IMR-90 (cell line): Measurements from ENCODE around the gene ZMIZ2. TPM values are rescaled to one million over a fixed set of nuclear protein-coding genes. Genes with fewer than 3 reads are reported as not detected.
A peak's percentile ranks its signal among the peaks of the same experiment; 100 is the strongest.

Experiments used
- ATAC-seq: fragments of 200-7000 bp; cut with Tn5 transposase; 2 replicates; pipeline ENCODE4 v1.9.1; 2020; ENCODE audit warnings: low read depth, mild to moderate bottlenecking, moderate library complexity
- BruUV-seq: library from RNA; stranded (reverse); fragments of 400-500 nt; replicated peaks from 2 replicates; lab custom pipeline; 2021; lab: Mats Ljungman, UMichigan
- CTCF ChIA-PET: fragments of 300-600 bp; formaldehyde crosslinking; extraction: SDS; loops from one replicate; lab custom pipeline; 2021; ENCODE audit warnings: antibody characterized with exemption; lab: Yijun Ruan, JAX
- POLR2A ChIA-PET: fragments of 300-600 bp; sonication (Branson Sonifier 250); formaldehyde crosslinking; loops from one replicate; lab custom pipeline; 2022; ENCODE audit warnings: antibody characterized with exemption; ENCODE audit not compliant: unreplicated experiment; lab: Charles Lee
- DNase-seq: peaks from one replicate; pipeline ENCODE4 v3.0.0; 2013
- H2AFZ ChIP-seq: replicated peaks from 2 replicates; pipeline ENCODE3; 2013; ENCODE audit warnings: low read length, mild to moderate bottlenecking; ENCODE audit not compliant: poor library complexity
- H2AK5ac ChIP-seq: 2 replicates; pipeline ENCODE4 v1.6.1; 2013; ENCODE audit warnings: low read depth, low read length, inconsistent platforms
- H2AK9ac ChIP-seq: replicated peaks from 2 replicates; pipeline ENCODE3; 2013; ENCODE audit warnings: mild to moderate bottlenecking, low read depth, low read length, moderate library complexity; ENCODE audit not compliant: poor library complexity
- H2BK120ac ChIP-seq: 2 replicates; pipeline ENCODE4 v1.6.1; 2013; ENCODE audit warnings: low read depth, low read length, inconsistent platforms
- H2BK15ac ChIP-seq: 3 replicates; pipeline ENCODE4 v1.6.1; 2013; ENCODE audit warnings: low read depth, low read length, inconsistent platforms
- H2BK20ac ChIP-seq: 2 replicates; pipeline ENCODE4 v1.6.1; 2013; ENCODE audit warnings: low read depth, mild to moderate bottlenecking, inconsistent platforms, low read length, moderate library complexity
- H2BK5ac ChIP-seq: 2 replicates; pipeline ENCODE4 v1.6.1; 2013; ENCODE audit warnings: mild to moderate bottlenecking, low read depth, low read length, inconsistent platforms; ENCODE audit not compliant: poor library complexity, severe bottlenecking
- H3K14ac ChIP-seq: replicated peaks from 2 replicates; pipeline ENCODE4 v1.6.1; 2013; ENCODE audit warnings: low read depth, low read length, inconsistent platforms
- H3K18ac ChIP-seq: 2 replicates; pipeline ENCODE4 v1.6.1; 2013; ENCODE audit warnings: low read depth, low read length, control low read depth
- H3K23ac ChIP-seq: 2 replicates; pipeline ENCODE4 v1.6.1; 2013; ENCODE audit warnings: low read depth, low read length, inconsistent platforms
- H3K27ac ChIP-seq: 2 replicates; pipeline ENCODE4 v1.5.1; 2013; ENCODE audit warnings: mild to moderate bottlenecking, control low read depth, low read length; ENCODE audit not compliant: insufficient read depth
- H3K27me3 ChIP-seq: 2 replicates; pipeline ENCODE4 v1.6.1; 2013; ENCODE audit warnings: low read length; ENCODE audit not compliant: control insufficient read depth, insufficient read depth
- H3K36me3 ChIP-seq: 2 replicates; pipeline ENCODE4 v1.6.1; 2013; ENCODE audit warnings: low read length, mixed read lengths; ENCODE audit not compliant: control insufficient read depth, insufficient read depth
- H3K4ac ChIP-seq: 2 replicates; pipeline ENCODE4 v1.6.1; 2013; ENCODE audit warnings: low read depth, low read length, inconsistent platforms
- H3K4me1 ChIP-seq: 2 replicates; pipeline ENCODE4 v1.6.1; 2013; ENCODE audit warnings: low read length, mixed read lengths; ENCODE audit not compliant: control insufficient read depth, insufficient read depth
- H3K4me2 ChIP-seq: 2 replicates; pipeline ENCODE4 v1.6.1; 2013; ENCODE audit warnings: low read depth, mild to moderate bottlenecking, control low read depth, low read length, moderate library complexity
- H3K4me3 ChIP-seq: 2 replicates; pipeline ENCODE4 v1.5.1; 2013; ENCODE audit warnings: low read depth, mild to moderate bottlenecking, control low read depth, low read length, moderate library complexity; ENCODE audit not compliant: insufficient read depth
- H3K56ac ChIP-seq: 2 replicates; pipeline ENCODE4 v1.6.1; 2013; ENCODE audit warnings: low read length, inconsistent platforms; ENCODE audit not compliant: insufficient read depth; ENCODE audit errors: extremely low read depth
- H3K79me1 ChIP-seq, 2 experiments: 2 replicates each; pipeline ENCODE4 v1.6.1; 2013; ENCODE audit warnings: low read length in 2 of 2, inconsistent platforms in 1 of 2, low read depth in 1 of 2
- H3K9ac ChIP-seq: 2 replicates; pipeline ENCODE4 v1.6.1; 2013; ENCODE audit warnings: low read depth, low read length, control low read depth
- H3K9me1 ChIP-seq: 2 replicates; pipeline ENCODE4 v1.6.1; 2013; ENCODE audit warnings: low read length, inconsistent platforms; ENCODE audit not compliant: insufficient read depth
- H3K9me3 ChIP-seq: 2 replicates; pipeline ENCODE4 v1.6.1; 2013; ENCODE audit warnings: low read length; ENCODE audit not compliant: control insufficient read depth, insufficient read depth
- H4K20me1 ChIP-seq: 2 replicates; pipeline ENCODE4 v1.6.1; 2013; ENCODE audit warnings: low read length, inconsistent platforms; ENCODE audit not compliant: insufficient read depth
- H4K5ac ChIP-seq: 2 replicates; pipeline ENCODE4 v1.6.1; 2013; ENCODE audit warnings: mild to moderate bottlenecking, low read depth, low read length, control low read depth
- H4K8ac ChIP-seq, 2 experiments: 2 replicates each; pipeline ENCODE4 v1.6.1; 2013; ENCODE audit warnings: low read depth in 2 of 2, low read length in 2 of 2, control low read depth in 1 of 2, inconsistent platforms in 1 of 2
- H4K91ac ChIP-seq: 2 replicates; pipeline ENCODE4 v1.6.1; 2013; ENCODE audit warnings: low read depth, low read length, inconsistent platforms; ENCODE audit not compliant: insufficient read depth
- BHLHE40 ChIP-seq: fragments of 150-350 bp; IDR thresholded peaks from 2 replicates; pipeline ENCODE4 v1.6.1; 2016; ENCODE audit warnings: mild to moderate bottlenecking, low read depth, low read length
- CEBPB ChIP-seq: IDR thresholded peaks from 2 replicates; pipeline ENCODE4 v1.6.1; 2012; ENCODE audit warnings: low read depth, low read length, improper control_type of control experiment
- CHD1 ChIP-seq: IDR thresholded peaks from 2 replicates; pipeline ENCODE4 v1.6.1; 2012; ENCODE audit warnings: low read depth, low read length, improper control_type of control experiment
- CTCF ChIP-seq: conservative IDR thresholded peaks from 2 replicates; pipeline ENCODE4 v1.5.1; 2012; ENCODE audit warnings: mild to moderate bottlenecking, low read depth, low read length, improper control_type of control experiment
- FOS ChIP-seq: fragments of 150-350 bp; IDR thresholded peaks from 2 replicates; pipeline ENCODE4 v1.6.1; 2016; ENCODE audit warnings: low read depth, low read length
- MAFK ChIP-seq: IDR thresholded peaks from 2 replicates; pipeline ENCODE4 v1.6.1; 2012; ENCODE audit warnings: low read depth, low read length, improper control_type of control experiment
- MAZ ChIP-seq: IDR thresholded peaks from 2 replicates; pipeline ENCODE4 v1.6.1; 2012; ENCODE audit warnings: low read depth, mild to moderate bottlenecking, low read length, improper control_type of control experiment, moderate library complexity, borderline replicate concordance
- MXI1 ChIP-seq: IDR thresholded peaks from 2 replicates; pipeline ENCODE4 v1.6.1; 2012; ENCODE audit warnings: low read depth, mild to moderate bottlenecking, low read length, moderate library complexity, borderline replicate concordance
- NFE2L2 ChIP-seq: fragments of 150-350 bp; IDR thresholded peaks from 2 replicates; pipeline ENCODE4 v1.6.1; 2016; ENCODE audit warnings: low read depth, mild to moderate bottlenecking, low read length
- POLR2A ChIP-seq: IDR thresholded peaks from 2 replicates; pipeline ENCODE4 v1.6.1; 2012; ENCODE audit warnings: mild to moderate bottlenecking, low read depth, low read length
- RAD21 ChIP-seq: IDR thresholded peaks from 2 replicates; pipeline ENCODE4 v1.6.1; 2012; ENCODE audit warnings: low read length, improper control_type of control experiment
- RCOR1 ChIP-seq: IDR thresholded peaks from 2 replicates; pipeline ENCODE4 v1.6.1; 2012; ENCODE audit warnings: mild to moderate bottlenecking, low read length, improper control_type of control experiment; ENCODE audit not compliant: insufficient replicate concordance
- RFX5 ChIP-seq: IDR thresholded peaks from 2 replicates; pipeline ENCODE4 v1.8.0; 2012; ENCODE audit warnings: low read depth, mild to moderate bottlenecking, low read length, moderate library complexity
- SMC3 ChIP-seq: fragments of 150-350 bp; IDR thresholded peaks from 2 replicates; pipeline ENCODE4 v1.6.1; 2016; ENCODE audit warnings: low read depth, mild to moderate bottlenecking, antibody characterized with exemption, low read length, moderate library complexity
- USF2 ChIP-seq: fragments of 150-350 bp; IDR thresholded peaks from 2 replicates; pipeline ENCODE4 v1.6.1; 2017; ENCODE audit warnings: mild to moderate bottlenecking, antibody characterized with exemption, low read length, low read depth
- WGBS, 2 experiments: methylation state at CpG; one replicate each; pipeline versions ENCODE4 v1.1.5 to v1.1.7; 2013; ENCODE audit warnings: missing lambda C conversion rate in 2 of 2; ENCODE audit not compliant: insufficient read length in 1 of 2; ENCODE audit errors: extremely low coverage in 2 of 2; 5-methylcytosine and 5-hydroxymethylcytosine counted together
- dilution Hi-C: fragments of 300-500 bp; cut with HindIII; formaldehyde crosslinking; loops from one replicate; pipeline ENCODE4 v1.14.3; 2018; ENCODE audit warnings: low sequenced_read_pairs; ENCODE audit not compliant: unreplicated experiment
- in situ Hi-C: fragments of 300-500 bp; cut with MboI; formaldehyde crosslinking; loops from 3 replicates; pipeline ENCODE4 v1.14.3; 2019; ENCODE audit warnings: low sequenced_read_pairs, inconsistent platforms, mixed read lengths
- intact Hi-C: fragments of 100-400 bp; cut with micrococcal nuclease; formaldehyde crosslinking; loops from 2 replicates; pipeline ENCODE4 v1.10.0; 2022
- polyA plus RNA-seq, 3 experiments: library from polyadenylated mRNA; depleted of rRNA; stranded (reverse); fragments of >200 nt; gene quantifications; 2 replicates each; pipeline ENCODE4 v1.2.3, GENCODE V29; 2012; ENCODE audit warnings: low replicate concordance in 1 of 3
- total RNA-seq: library from RNA; depleted of rRNA; stranded (reverse); fragments of >200 nt; gene quantifications from 2 replicates; pipeline ENCODE4 v1.2.3, GENCODE V29; 2012

Gene ZMIZ2
- total and polyA plus RNA-seq, 2 of the 4 experiments (the other 2 are of a cell fraction): 3.0 to 24.0 TPM

GRCh38 chr7:44761207-44762161 is 12.8 kb downstream of the ZMIZ2 start:
- Histone ChIP-seq H3K4me2 (no peak overlapping the region), H2AK5ac (no peak overlapping the region), H3K9ac (no peak overlapping the region), H3K79me1 (peaks cover 0 to 23% of the 10 kb centered on the region in 2 experiments; a peak in 3 of 4 replicates), H3K4me3 (no peak overlapping the region), H4K20me1 (no peaks in the 10 kb centered on the region), H3K36me3 (peaks cover 81% of the 10 kb centered on the region), H2BK120ac (no peak overlapping the region), H2AK9ac (no peak overlapping the region), H4K8ac (no peak overlapping the region; a peak in 1 of 4 replicates), H3K9me3 (no peaks in the 10 kb centered on the region), H3K9me1 (no peaks in the 10 kb centered on the region), H4K91ac (no peak overlapping the region), H2AFZ (no peak overlapping the region), H4K5ac (no peak overlapping the region), H3K14ac (no peak overlapping the region), H2BK20ac (no peak overlapping the region), H3K18ac (no peak overlapping the region), H3K4ac (no peak overlapping the region), H3K27me3 (no peaks in the 10 kb centered on the region), H2BK15ac (no peak overlapping the region), H3K4me1 (peaks cover 2% of the 10 kb centered on the region; the same call in 1 of the 2 replicates), H2BK5ac (no peak overlapping the region), H3K27ac (no peak overlapping the region), H3K56ac (no peak overlapping the region), H3K23ac (no peak overlapping the region)
- WGBS, 2 experiments: 83% methylated on average over 27 of the region's 48 CpGs; no CpG with 5 or more reads in 1 of the 2 experiments
- intact Hi-C loops (no loop called here), dilution Hi-C loops (no loop called here), in situ Hi-C loops (no loop called here)
- DNase-seq (no peak), ATAC-seq (peak; percentile 65)
- ChIA-PET CTCF (no interaction called here), POLR2A (no interaction called here)
- BruUV-seq: no TSS peak
- TF ChIP-seq FOS (no peak), CHD1 (no peak), MXI1 (no peak), RFX5 (no peak), MAFK (no peak), CTCF (no peak), SMC3 (no peak), BHLHE40 (no peak), MAZ (no peak), RAD21 (no peak), POLR2A (no peak), RCOR1 (no peak), NFE2L2 (no peak), USF2 (no peak), CEBPB (no peak)
